Islet precursor cell (in vitro differentiated cells): Measurements from ENCODE around the gene PAK1.
A peak's percentile ranks its signal among the peaks of the same experiment; 100 is the strongest.
"Not testable (repeated sequence)": the region's sequence is repeated elsewhere in the genome, so short reads cannot be mapped to it uniquely, and the experiment has no call there.

Source experiments
- DNase-seq: peaks from one replicate; pipeline ENCODE4 v3.0.0-alpha.2; 2018

PAK1 gene

DNA sequence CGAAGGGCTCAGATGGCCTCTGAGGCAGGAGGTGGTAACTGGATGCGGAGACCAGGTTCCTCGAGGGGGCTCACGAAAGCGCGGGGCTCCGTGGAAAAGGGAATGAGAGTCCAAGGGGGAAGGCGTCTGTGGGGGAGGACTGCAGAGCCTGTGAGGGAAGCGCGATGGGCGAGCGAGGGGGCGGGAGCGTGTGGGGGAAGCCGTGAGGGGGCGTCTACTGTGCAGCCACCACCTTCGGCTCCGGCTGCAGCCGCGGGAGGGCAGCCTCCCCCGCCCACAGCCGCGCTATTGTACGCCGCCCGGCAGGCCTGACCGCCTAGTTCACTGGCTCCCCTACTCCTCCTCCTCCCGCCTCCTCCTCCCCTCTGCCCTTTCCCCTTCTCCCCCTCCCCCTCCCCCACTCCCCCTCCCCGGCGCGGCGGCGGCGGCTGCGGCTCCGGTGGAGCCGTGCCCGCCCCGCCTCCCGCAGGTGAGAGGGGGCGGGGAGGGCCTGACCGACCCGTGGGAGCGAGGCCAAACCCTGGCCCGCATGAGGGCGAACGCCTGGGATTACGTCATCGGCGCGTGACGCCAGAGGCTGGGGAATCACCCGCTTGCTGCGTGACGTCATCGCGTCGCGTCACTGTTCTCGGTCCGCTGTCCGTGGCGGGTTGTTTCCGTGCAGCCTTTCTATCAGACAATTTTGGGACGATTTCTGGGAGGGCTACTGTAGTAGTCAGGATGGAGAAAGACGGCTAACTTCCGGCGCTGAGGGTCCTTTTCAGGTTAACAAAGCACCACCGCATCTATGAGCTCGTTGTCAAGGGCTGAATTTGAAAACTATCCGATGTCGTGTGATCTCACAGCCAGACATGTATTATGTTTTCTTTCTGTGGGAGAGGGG is at the start of gene PAK1:
TSS of gene PAK1 (minus strand) at position 294 of the 883 bp plus-strand sequence. CDS start 81,574 bp downstream, outside the sequence.
- DNase-seq: peak; percentile 96

DNA sequence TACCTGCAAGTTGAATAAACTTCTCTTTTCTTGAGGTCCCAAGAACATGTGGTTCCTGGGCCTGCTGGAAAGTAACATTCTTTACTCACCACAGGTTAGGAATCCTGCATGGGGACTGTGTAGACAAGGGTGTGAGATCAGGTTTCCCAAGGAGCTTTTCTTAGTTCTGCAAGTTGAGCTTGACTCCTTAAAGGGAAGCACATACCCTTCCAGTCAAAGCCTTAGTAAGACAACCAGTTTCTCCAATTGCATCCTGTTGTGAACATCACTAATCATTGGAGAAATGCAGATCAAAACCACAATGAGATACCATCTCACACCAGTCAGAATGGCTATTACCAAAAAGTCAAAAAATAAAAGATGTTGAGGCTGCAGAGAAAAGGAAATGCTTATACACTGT is 48.3 kb upstream of the PAK1 start:
- no peak for DNase-seq

DNA sequence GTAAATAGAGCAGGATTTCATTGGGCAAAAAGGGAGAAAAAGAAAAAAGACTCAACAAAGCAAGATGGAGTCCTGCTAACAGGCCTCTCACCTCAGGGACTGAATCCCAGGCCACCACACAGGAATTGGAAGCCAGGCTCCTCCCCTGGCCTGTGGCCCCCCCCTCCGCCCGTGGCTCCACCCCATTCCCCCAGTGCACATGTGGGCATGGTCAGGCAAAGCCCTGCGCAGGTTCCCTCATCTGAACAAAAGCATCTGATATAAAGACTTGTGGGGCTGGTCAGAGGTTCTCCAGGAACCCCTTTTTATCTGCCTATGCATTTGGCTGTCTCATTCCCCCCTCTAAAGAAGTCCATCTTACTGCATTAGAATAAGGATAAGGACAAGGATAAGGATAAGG is 46.0 kb upstream of the PAK1 start:
- DNase-seq: no peak

DNA sequence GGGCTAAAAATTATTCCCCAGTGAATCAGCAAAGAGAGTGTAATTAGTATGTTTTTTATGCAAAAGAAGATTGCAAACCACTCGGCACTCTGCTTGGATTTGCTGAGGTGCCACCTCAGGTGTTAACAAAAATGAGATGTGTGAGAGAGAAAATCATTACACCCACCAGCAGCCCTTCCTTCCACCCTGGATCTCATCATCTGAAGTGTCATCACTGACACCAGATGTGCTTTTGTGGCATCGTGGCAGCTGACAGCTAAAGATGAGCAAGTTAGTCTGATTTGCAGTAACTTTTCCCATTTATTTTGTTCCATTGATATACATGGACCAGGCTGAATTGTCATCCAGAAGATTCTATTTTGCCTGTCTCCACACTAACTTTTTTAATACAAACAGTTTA is 44.6 kb upstream of the PAK1 start:
- DNase-seq: no peak

- no peak for DNase-seq
These were observed 43.9 kb upstream of the PAK1 start for GRCh38 chr11:77517753-77518152.

- no peak for DNase-seq
These were observed 43.3 kb upstream of the PAK1 start for GRCh38 chr11:77517226-77517625.

GRCh38 chr11:77515483-77515882 is 41.6 kb upstream of the PAK1 start:
- DNase-seq: no peak

DNA sequence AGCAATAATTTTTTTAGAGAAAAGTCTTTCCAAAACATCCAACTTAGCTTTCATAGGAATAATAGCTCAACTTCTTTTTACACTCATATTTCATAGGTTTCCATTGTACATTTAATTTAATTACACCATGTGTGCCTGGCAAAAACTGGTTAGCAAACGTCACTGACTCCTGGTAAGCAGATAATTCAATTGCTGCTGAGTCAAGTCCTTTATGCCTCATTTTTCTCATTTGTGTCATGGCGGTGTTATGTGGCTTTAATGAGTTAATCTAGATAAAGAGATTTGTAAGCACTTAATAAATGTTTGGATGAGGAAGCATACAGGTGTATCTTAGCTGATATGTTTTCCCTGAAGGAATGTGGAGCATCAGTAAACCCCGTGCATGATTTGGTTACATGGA is 41.2 kb upstream of the PAK1 start:
- DNase-seq: no peak

DNA sequence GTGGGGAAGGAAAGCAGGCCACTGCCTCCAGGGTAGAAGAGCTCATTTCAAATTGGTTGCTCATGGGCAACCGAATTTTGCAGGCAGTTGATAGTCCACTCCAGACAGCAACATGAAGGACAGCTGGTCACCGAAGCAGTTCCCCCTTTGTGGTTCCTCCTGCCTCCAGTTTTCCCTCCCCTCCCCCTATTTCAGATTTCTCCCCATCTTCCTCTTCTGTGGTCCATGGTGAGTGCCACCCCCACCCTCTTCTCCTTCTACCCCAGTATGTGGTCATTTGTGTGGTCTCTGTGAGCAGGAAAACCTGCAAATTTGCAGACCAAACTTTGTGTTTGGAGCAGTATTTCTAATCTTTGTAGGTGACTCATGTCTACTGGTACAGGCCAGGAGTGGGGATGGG is 38.2 kb upstream of the PAK1 start:
- no peak for DNase-seq

DNA sequence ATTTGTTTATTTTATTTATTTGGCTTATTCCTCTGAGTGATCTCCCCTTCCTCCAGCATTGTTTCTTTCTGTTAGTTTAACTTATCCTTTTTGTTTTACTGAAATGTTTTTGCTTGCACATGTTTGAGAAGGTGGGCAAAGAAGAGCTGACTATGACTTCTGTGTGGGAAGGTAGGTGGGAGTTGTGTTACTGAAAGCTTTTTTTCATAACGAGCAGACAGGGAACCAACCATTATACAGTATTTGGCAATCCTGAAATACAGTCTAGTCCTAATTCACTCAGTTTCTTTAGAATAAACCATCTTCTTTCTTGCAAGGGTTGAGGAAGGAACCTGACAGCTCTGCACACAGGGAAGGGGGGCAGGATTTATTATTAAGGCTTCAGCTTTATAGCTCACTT is 37.0 kb upstream of the PAK1 start:
- no peak for DNase-seq

GRCh38 chr11:77510095-77510494 is 36.2 kb upstream of the PAK1 start:
- no peak for DNase-seq

- DNase-seq: no peak
These were observed 34.1 kb upstream of the PAK1 start for GRCh38 chr11:77508019-77508418.

GRCh38 chr11:77506857-77507256 is 33.0 kb upstream of the PAK1 start:
- DNase-seq: no peak

- DNase-seq: no peak
These were observed 32.1 kb upstream of the PAK1 start for GRCh38 chr11:77505956-77506355.

DNA sequence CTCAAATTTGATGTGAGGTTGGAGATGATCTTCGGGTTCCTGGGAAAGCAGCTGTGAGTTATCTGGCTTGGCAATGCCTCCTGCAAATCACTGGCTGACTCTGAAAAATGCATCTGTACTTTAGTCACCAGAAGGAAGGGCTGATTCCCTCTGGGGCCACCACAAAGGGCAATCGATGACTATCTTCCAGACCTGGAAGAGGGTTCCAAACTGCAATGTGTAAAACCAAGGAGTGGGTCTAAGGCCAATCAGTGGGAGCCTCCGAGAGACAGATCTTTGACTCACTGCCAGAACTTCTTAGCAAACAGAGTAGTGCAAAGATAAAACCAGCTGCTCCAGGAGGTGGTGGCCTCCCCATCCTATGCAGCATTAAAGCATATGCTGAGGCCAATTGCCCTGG is 29.1 kb upstream of the PAK1 start:
- DNase-seq: peak; percentile 63

DNA sequence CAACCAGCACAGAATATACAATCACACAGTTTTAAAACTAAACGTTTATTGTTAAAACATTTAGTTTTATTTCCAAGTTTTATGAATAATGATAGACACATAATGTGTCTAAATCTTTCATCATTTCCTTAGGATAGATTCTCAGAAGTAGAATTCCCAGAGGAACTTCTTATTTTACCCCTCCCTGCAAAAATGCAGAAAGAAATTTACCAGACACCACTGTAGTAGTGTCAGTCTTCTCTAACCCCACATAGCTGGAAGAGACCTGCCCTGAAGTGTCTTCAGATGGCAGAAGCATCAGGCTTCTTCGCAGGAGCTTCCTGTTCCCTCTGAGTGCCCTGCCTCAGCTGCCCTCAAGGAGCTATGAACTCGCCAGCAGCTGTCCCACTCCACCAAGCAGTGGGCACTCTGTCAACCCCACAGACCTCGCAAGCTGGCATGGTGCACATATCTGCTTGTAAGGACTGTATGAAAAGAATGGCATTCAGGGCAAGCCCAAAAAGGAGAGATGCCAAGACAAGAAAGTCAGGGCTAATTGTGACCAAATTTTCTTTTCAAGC is 28.5 kb upstream of the PAK1 start:
- no peak for DNase-seq

GRCh38 chr11:77501758-77502157 is 27.9 kb upstream of the PAK1 start:
- DNase-seq: no peak

GRCh38 chr11:77497368-77497767 is 23.5 kb upstream of the PAK1 start:
- DNase-seq: peak; percentile 72

DNA sequence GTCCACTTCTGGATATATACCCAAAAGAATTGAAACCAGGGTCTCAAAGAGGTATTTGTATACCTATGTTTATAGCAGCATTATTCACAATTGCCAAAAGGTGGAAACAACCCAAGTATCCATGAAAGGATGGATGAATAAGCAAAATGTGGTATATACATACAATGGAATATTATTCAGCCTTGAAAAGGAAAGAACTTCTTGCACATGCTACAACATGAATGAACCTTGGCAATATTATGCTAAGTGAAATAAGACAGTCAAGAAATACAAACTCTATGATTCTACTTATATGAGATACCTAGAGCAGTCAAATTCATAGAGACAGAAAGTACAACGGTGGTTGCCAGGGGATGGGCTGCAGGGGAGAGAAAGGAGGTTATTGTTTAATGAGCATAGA is 21.6 kb upstream of the PAK1 start:
- DNase-seq: no peak

DNA sequence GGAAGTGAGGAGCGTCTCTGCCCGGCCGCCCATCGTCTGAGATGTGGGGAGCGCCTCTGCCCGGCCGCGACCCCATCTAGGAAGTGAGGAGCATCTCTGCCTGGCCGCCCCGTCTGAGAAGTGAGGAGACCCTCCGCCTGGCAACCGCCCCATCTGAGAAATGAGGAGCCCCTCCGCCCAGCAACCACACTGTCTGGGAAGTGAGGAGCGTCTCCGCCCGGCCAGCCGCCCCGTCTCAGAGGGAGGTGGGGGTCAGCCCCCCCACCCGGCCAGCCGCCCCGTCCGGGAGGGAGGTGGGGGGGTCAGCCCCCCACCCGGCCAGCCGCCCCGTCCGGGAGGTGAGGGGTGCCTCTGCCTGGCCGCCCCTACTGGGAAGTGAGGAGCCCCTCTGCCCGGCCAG is 16.1 kb upstream of the PAK1 start:
- DNase-seq: not testable (repeated sequence)

DNA sequence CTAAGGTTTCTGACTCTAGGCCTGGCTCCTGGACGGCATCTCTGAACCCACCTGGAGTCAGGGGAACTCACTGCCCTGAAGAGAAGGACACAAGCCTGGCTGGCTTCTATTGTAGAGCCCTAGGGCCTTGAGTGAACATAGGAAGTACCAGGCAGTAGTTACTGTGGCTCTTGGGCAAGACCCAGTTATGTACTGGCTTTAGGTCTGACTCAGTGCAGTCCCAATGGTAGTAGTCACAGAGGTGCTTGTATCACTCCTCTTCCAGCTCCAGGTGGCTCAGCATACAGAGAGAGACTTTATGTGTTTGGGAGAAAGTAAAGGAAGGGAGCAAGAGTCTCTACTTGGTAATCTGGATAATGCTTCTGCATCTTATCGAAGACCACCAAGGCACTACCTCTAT is 13.9 kb upstream of the PAK1 start:
- DNase-seq: no peak

- no peak for DNase-seq
These were observed 6.0 kb upstream of the PAK1 start for GRCh38 chr11:77479746-77480352.

DNA sequence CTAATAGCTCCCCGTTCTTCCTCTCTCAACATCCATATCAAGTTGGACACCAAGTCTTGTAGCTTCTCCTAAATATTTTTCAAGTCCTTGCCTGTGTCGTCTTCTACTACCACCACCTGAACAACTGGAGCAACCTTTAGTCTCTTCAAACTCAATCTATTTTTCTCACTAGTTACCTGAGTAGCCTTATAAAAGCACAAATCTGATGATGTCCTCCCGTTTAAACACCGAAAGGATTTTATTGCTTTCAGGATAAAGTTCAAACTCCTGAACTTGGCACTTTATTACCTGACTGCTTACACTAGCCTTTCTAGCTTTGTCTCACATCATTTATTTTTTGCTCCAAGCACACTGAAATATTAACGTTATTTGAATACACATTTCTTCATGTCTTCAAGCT is 1.3 kb upstream of the PAK1 start:
- DNase-seq: no peak

DNA sequence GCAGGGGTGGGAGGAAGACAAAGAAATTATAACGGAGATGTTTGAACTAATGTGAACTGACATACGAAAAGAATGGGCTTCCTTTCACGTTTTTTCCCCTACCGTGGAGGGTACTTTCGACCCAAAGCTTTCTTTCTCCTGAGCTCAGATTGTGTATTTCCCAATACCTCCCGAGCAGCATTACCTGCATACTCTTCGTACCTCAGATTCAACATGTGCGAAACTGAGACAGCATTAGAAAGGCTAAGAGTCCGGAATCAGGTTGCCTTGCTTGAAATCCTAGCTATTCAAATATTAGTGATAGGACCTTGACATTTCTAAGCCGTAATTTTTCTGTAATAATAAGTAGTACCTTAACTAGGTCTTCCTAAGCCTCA is 778 bp upstream of the PAK1 start:
- DNase-seq: no peak
